K562 (cell line): ENCODE measurements around the gene ICAM1. TPM values are rescaled to one million over a fixed set of nuclear protein-coding genes. Genes with fewer than 3 reads are reported as not detected.

Source experiments
- ARID1B ChIP-seq: fragments of 450-650 bp; IDR thresholded peaks from 2 replicates; pipeline ENCODE4 v1.6.1; 2016; ENCODE audit warnings: antibody characterized with exemption, mild to moderate bottlenecking, inconsistent platforms
- BMI1 ChIP-seq: fragments of 150-350 bp; IDR thresholded peaks from 2 replicates; pipeline ENCODE4 v1.6.1; 2014; ENCODE audit warnings: low read length
- EGR1 ChIP-seq: fragments of 450-650 bp; conservative IDR thresholded peaks from 2 replicates; pipeline ENCODE4 v1.6.1; 2017; ENCODE audit warnings: mild to moderate bottlenecking
- HLTF ChIP-seq: fragments of 450-650 bp; IDR thresholded peaks from 2 replicates; pipeline ENCODE4 v1.6.1; 2016
- HMG20B ChIP-seq: fragments of 250-450 bp; sonication (Bioruptor Pico); IDR thresholded peaks from 2 replicates; pipeline ENCODE4 v1.5.0; 2021; ENCODE audit warnings: mild to moderate bottlenecking
- ILF3 ChIP-seq: fragments of 450-650 bp; IDR thresholded peaks from 2 replicates; pipeline ENCODE4 v1.6.1; 2018; ENCODE audit warnings: antibody characterized with exemption, mild to moderate bottlenecking, moderate library complexity, borderline replicate concordance
- JUN ChIP-seq, 2 experiments: sonication (generic) in 1 of 2; formaldehyde crosslinking in 1 of 2; IDR thresholded peaks; 2 replicates each; pipeline versions ENCODE4 v1.6.1 to v1.8.0; 2012 to 2022; ENCODE audit warnings: borderline replicate concordance in 2 of 2, mild to moderate bottlenecking in 2 of 2, improper control_type of control experiment in 1 of 2, low read depth in 1 of 2, low read length in 1 of 2, missing genetic modification reagents in 1 of 2
- JUND ChIP-seq, 2 experiments: IDR thresholded peaks; 2 replicates in 1 of 2; 3 replicates in 1 of 2; pipeline ENCODE4 v1.6.1; 2011; ENCODE audit warnings: borderline replicate concordance in 2 of 2, low read depth in 2 of 2, low read length in 2 of 2, improper control_type of control experiment in 1 of 2, missing biosample characterization in 1 of 2, missing genetic modification characterization in 1 of 2, missing genetic modification reagents in 1 of 2
- KLF16 ChIP-seq: IDR thresholded peaks from 2 replicates; pipeline ENCODE4 v1.6.1; 2016; ENCODE audit warnings: antibody characterized with exemption
- L3MBTL2 ChIP-seq: fragments of 450-650 bp; IDR thresholded peaks from 2 replicates; pipeline ENCODE4 v1.6.1; 2016; ENCODE audit warnings: mild to moderate bottlenecking, moderate library complexity
- RNF2 ChIP-seq: sonication (generic); IDR thresholded peaks from 2 replicates; pipeline ENCODE4 v1.6.1; 2016
- TOE1 ChIP-seq, 2 experiments: fragments of 450-650 bp in 1 of 2; sonication (generic) in 1 of 2; formaldehyde crosslinking in 1 of 2; IDR thresholded peaks; 2 replicates each; pipeline versions ENCODE4 v1.7.1 to v1.8.0; 2016 to 2022; ENCODE audit warnings: borderline replicate concordance in 2 of 2, mild to moderate bottlenecking in 2 of 2, antibody characterized with exemption in 1 of 2, inconsistent platforms in 1 of 2, low read depth in 1 of 2, missing genetic modification reagents in 1 of 2, moderate library complexity in 1 of 2
- ZFX ChIP-seq: sonication (generic); formaldehyde crosslinking; IDR thresholded peaks from 2 replicates; pipeline ENCODE4 v1.8.0; 2022; ENCODE audit warnings: mild to moderate bottlenecking, missing genetic modification reagents, moderate library complexity
- ZSCAN32 ChIP-seq: fragments of 450-650 bp; formaldehyde crosslinking; IDR thresholded peaks from 2 replicates; pipeline ENCODE4 v1.4.0; 2020; ENCODE audit warnings: mild to moderate bottlenecking, moderate library complexity
- polyA plus RNA-seq, 8 experiments: library from polyadenylated mRNA; depleted of rRNA in 4 of 8; stranded (reverse) in 5 of 8; unstranded in 3 of 8; fragments of >200 nt; fragmentation: Nextera tagmentation in 2 of 8; fragmentation: Illumina TruSeq in 1 of 8; extraction: Ambion mirVana in 2 of 8; extraction: Trizol in 1 of 8; gene quantifications; 2 replicates each; pipeline versions ENCODE4 v1.2.1 to v1.2.3, GENCODE V29; 2011 to 2014; ENCODE audit warnings: inconsistent platforms in 1 of 8, missing spikeins in 1 of 8
- total RNA-seq, 7 experiments: library from RNA; depleted of rRNA in 6 of 7; stranded (reverse); fragments of >200 nt in 6 of 7; fragmentation: Illumina TruSeq in 2 of 7; extraction: Trizol in 2 of 7; gene quantifications; 2 replicates each; pipeline versions ENCODE4 v1.2.1 to v1.2.3, GENCODE V29; 2011 to 2021; ENCODE audit warnings: low replicate concordance in 1 of 7
- TF ChIP-seq, protein P1 (sequence below): fragments of 150-350 bp; conservative IDR thresholded peaks from 2 replicates; pipeline ENCODE4 v1.6.1; 2014; ENCODE audit warnings: low read length
- TF ChIP-seq, protein P2 (sequence below): fragments of 200-800 bp; sonication (Bioruptor generic); IDR thresholded peaks from 2 replicates; pipeline ENCODE4 v1.6.1; 2017; ENCODE audit warnings: missing genetic modification characterization, missing compliant biosample characterization
- TF ChIP-seq, protein P3 (sequence below), 2 experiments: IDR thresholded peaks; 2 replicates each; pipeline ENCODE4 v1.6.1; 2012; ENCODE audit warnings: improper control_type of control experiment in 2 of 2, low read depth in 2 of 2, low read length in 2 of 2, borderline replicate concordance in 1 of 2
- TF ChIP-seq, protein P4 (sequence below): fragments of 450-650 bp; formaldehyde crosslinking; IDR thresholded peaks from 2 replicates; pipeline ENCODE4 v1.4.0; 2020; ENCODE audit warnings: mild to moderate bottlenecking, mixed read lengths

ICAM1 gene
- total and polyA plus RNA-seq, 9 of the 15 experiments (the other 6 are each of a cell fraction or from before 2014, with no cell fraction given), result 2.3 to 24.4 (median 13.4) TPM

DNA sequence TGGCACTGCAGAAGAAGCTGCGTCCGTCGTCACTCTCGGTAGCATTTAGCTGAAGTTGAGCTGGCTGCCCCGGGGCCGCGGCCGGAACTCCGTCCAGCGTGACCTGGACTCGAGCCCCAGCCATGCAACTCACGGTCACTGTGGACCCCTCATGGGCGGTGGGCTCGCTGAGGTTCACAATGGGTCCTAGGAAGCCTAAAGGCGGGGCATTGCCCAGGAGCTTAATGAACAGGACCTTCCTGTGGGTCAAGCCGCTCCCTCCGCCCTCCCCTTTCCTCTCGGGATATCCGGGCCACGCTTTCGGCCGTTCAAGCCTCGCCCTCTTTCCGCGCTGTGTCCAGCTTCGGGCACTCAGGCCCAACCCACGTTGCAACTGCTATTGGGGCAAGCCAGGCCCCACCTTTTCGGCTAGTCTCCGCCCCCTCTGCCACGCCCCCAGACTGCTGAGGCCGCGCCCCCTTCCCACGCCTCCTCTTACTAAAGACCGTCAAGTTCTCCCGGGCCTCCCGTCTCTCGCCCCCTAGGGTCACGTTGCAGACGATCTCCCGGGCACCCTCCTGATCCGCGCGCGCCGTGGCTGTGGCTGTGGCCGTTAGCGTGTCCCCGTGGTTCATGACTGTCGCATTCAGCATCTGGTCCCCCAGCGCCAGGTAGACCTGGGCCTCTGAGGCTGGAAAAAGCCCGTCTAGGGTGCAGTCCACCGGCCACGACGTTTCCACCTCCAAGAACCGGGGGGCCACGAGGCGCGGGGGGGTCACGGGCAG lies 63.9 kb downstream of the ICAM1 start (continued):
- TF ChIP-seq, protein P1, sequence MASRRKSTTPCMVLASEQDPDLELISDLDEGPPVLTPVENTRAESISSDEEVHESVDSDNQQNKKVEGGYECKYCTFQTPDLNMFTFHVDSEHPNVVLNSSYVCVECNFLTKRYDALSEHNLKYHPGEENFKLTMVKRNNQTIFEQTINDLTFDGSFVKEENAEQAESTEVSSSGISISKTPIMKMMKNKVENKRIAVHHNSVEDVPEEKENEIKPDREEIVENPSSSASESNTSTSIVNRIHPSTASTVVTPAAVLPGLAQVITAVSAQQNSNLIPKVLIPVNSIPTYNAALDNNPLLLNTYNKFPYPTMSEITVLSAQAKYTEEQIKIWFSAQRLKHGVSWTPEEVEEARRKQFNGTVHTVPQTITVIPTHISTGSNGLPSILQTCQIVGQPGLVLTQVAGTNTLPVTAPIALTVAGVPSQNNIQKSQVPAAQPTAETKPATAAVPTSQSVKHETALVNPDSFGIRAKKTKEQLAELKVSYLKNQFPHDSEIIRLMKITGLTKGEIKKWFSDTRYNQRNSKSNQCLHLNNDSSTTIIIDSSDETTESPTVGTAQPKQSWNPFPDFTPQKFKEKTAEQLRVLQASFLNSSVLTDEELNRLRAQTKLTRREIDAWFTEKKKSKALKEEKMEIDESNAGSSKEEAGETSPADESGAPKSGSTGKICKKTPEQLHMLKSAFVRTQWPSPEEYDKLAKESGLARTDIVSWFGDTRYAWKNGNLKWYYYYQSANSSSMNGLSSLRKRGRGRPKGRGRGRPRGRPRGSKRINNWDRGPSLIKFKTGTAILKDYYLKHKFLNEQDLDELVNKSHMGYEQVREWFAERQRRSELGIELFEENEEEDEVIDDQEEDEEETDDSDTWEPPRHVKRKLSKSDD, result no peak
- peak; percentile 41; the same call in 1 of the 2 replicates for TF ChIP-seq JUN (IDR thresholded peaks at IDR 0.05; ENCODE audit: borderline replicate concordance, low read depth, low read length)
- no peak for TF ChIP-seq JUN (CRISPR knock-in tag; IDR thresholded peaks at IDR 0.05; ENCODE audit: borderline replicate concordance)
- TF ChIP-seq KLF16, result no peak
- TF ChIP-seq ILF3, result no peak
- peak; percentile 83 for TF ChIP-seq ZFX
- no peak for TF ChIP-seq HMG20B
- TF ChIP-seq EGR1, result peak; percentile 88
- TF ChIP-seq TOE1 (IDR thresholded peaks at IDR 0.05; ENCODE audit: borderline replicate concordance), result peak; percentile 26; the same call in 1 of the 2 replicates
- TF ChIP-seq TOE1 (CRISPR knock-in tag; IDR thresholded peaks at IDR 0.05; ENCODE audit: borderline replicate concordance, low read depth), result no peak
- TF ChIP-seq, protein P2, sequence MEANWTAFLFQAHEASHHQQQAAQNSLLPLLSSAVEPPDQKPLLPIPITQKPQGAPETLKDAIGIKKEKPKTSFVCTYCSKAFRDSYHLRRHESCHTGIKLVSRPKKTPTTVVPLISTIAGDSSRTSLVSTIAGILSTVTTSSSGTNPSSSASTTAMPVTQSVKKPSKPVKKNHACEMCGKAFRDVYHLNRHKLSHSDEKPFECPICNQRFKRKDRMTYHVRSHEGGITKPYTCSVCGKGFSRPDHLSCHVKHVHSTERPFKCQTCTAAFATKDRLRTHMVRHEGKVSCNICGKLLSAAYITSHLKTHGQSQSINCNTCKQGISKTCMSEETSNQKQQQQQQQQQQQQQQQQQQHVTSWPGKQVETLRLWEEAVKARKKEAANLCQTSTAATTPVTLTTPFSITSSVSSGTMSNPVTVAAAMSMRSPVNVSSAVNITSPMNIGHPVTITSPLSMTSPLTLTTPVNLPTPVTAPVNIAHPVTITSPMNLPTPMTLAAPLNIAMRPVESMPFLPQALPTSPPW (CRISPR knock-in tag), result peak; percentile 79
- TF ChIP-seq BMI1, result no peak
- TF ChIP-seq, protein P3, sequence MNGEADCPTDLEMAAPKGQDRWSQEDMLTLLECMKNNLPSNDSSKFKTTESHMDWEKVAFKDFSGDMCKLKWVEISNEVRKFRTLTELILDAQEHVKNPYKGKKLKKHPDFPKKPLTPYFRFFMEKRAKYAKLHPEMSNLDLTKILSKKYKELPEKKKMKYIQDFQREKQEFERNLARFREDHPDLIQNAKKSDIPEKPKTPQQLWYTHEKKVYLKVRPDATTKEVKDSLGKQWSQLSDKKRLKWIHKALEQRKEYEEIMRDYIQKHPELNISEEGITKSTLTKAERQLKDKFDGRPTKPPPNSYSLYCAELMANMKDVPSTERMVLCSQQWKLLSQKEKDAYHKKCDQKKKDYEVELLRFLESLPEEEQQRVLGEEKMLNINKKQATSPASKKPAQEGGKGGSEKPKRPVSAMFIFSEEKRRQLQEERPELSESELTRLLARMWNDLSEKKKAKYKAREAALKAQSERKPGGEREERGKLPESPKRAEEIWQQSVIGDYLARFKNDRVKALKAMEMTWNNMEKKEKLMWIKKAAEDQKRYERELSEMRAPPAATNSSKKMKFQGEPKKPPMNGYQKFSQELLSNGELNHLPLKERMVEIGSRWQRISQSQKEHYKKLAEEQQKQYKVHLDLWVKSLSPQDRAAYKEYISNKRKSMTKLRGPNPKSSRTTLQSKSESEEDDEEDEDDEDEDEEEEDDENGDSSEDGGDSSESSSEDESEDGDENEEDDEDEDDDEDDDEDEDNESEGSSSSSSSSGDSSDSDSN (IDR thresholded peaks at IDR 0.05; ENCODE audit: borderline replicate concordance in 1 of 2, low read depth in 2 of 2, low read length in 2 of 2), result peak in 1 of 2 experiments; percentile 33; a peak in 1 of 4 replicates
- no peak for TF ChIP-seq RNF2
- TF ChIP-seq ARID1B, result no peak
- peak; percentile 83 for TF ChIP-seq L3MBTL2
- TF ChIP-seq ZSCAN32 (CRISPR knock-in tag), result no peak
- TF ChIP-seq JUND (IDR thresholded peaks at IDR 0.05; ENCODE audit: borderline replicate concordance, low read depth, low read length), result 0 out of 2 replicates have a peak, but pooled peaks have one; percentile 2
- peak; percentile 21; the same call in 1 of the 3 replicates for TF ChIP-seq JUND (tag; IDR thresholded peaks at IDR 0.05; ENCODE audit: borderline replicate concordance, low read depth, low read length)
- TF ChIP-seq HLTF, result 0 out of 2 replicates have a peak, but pooled peaks have one; percentile 13
- TF ChIP-seq, protein P4, sequence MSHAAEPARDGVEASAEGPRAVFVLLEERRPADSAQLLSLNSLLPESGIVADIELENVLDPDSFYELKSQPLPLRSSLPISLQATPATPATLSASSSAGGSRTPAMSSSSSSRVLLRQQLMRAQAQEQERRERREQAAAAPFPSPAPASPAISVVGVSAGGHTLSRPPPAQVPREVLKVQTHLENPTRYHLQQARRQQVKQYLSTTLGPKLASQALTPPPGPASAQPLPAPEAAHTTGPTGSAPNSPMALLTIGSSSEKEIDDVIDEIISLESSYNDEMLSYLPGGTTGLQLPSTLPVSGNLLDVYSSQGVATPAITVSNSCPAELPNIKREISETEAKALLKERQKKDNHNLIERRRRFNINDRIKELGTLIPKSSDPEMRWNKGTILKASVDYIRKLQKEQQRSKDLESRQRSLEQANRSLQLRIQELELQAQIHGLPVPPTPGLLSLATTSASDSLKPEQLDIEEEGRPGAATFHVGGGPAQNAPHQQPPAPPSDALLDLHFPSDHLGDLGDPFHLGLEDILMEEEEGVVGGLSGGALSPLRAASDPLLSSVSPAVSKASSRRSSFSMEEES (CRISPR knock-in tag), result no peak
